CD14-positive monocyte (primary cell): Measurements from ENCODE around the gene DPPA4. TPM values are rescaled to one million over a fixed set of nuclear protein-coding genes. Genes with fewer than 3 reads are reported as not detected.
A peak's percentile ranks its signal among the peaks of the same experiment; 100 is the strongest.

Experiments
- DNase-seq, 3 donors: peaks; one replicate each; pipeline ENCODE4 v3.0.0-alpha.2; 2011 to 2022
- H2AFZ ChIP-seq: 2 replicates; pipeline ENCODE4 v1.6.0; 2012; ENCODE audit warnings: mild to moderate bottlenecking, low read depth, low read length, inconsistent platforms; ENCODE audit not compliant: insufficient read depth, poor library complexity, severe bottlenecking
- H3K27ac ChIP-seq, 2 donors: 1 replicate in 1 of 2; 2 replicates in 1 of 2; pipeline ENCODE4 v1.5.1; 2012 to 2013; ENCODE audit warnings: low read length in 2 of 2, control low read depth in 1 of 2, inconsistent platforms in 1 of 2, low read depth in 1 of 2, mild to moderate bottlenecking in 1 of 2
- H3K27me3 ChIP-seq, 2 donors: one replicate each; pipeline versions ENCODE4 v1.6.0 to v1.6.1; 2011 to 2013; ENCODE audit warnings: low read length in 2 of 2; ENCODE audit not compliant: control insufficient read depth in 2 of 2, insufficient read depth in 2 of 2
- H3K36me3 ChIP-seq, 2 donors: replicated peaks in 1 of 2; 1 replicate in 1 of 2; 2 replicates in 1 of 2; pipeline versions ENCODE4 v1.5.1 to v1.6.1; 2012 to 2013; ENCODE audit warnings: low read length in 2 of 2, control low read depth in 1 of 2, inconsistent platforms in 1 of 2, mild to moderate bottlenecking in 1 of 2; ENCODE audit not compliant: insufficient read depth in 2 of 2, control insufficient read depth in 1 of 2
- H3K4me1 ChIP-seq, 2 donors: 1 replicate in 1 of 2; 2 replicates in 1 of 2; pipeline versions ENCODE4 v1.5.1 to v1.6.1; 2012 to 2013; ENCODE audit warnings: low read length in 2 of 2, control low read depth in 1 of 2, inconsistent platforms in 1 of 2, mild to moderate bottlenecking in 1 of 2, moderate library complexity in 1 of 2; ENCODE audit not compliant: insufficient read depth in 2 of 2, control insufficient read depth in 1 of 2
- H3K4me2 ChIP-seq: replicated peaks from 2 replicates; pipeline ENCODE3; 2012; ENCODE audit warnings: low read length, moderate library complexity, mild to moderate bottlenecking; ENCODE audit not compliant: poor library complexity, severe bottlenecking; ENCODE audit errors: extremely low read depth
- H3K4me3 ChIP-seq, 3 experiments: fragments of 200-600 bp in 1 of 3; sonication (generic) in 1 of 3; replicated peaks in 1 of 3; 1 replicate in 2 of 3; 2 replicates in 1 of 3; pipeline ENCODE4 v1.5.1; 2011 to 2013; ENCODE audit warnings: low read length in 3 of 3, mild to moderate bottlenecking in 3 of 3, control low read depth in 2 of 3, low read depth in 2 of 3, inconsistent platforms in 1 of 3, moderate library complexity in 1 of 3
- H3K79me2 ChIP-seq: 2 replicates; pipeline ENCODE4 v1.6.0; 2012; ENCODE audit warnings: mild to moderate bottlenecking, control low read depth, inconsistent platforms, low read length, moderate library complexity; ENCODE audit not compliant: insufficient read depth
- H3K9ac ChIP-seq: 2 replicates; pipeline ENCODE4 v1.6.0; 2017; ENCODE audit warnings: low read length, mild to moderate bottlenecking; ENCODE audit not compliant: insufficient read depth, poor library complexity, severe bottlenecking
- H3K9me3 ChIP-seq, 2 donors: replicated peaks in 1 of 2; 1 replicate in 1 of 2; 2 replicates in 1 of 2; pipeline versions ENCODE4 v1.5.1 to v1.6.1; 2012 to 2013; ENCODE audit warnings: low read length in 2 of 2, control low read depth in 1 of 2; ENCODE audit not compliant: control insufficient read depth in 1 of 2, insufficient read depth in 1 of 2
- H4K20me1 ChIP-seq: 2 replicates; pipeline ENCODE4 v1.6.0; 2012; ENCODE audit warnings: mild to moderate bottlenecking, low read length, control low read depth, moderate library complexity; ENCODE audit not compliant: insufficient read depth
- H3K27ac Mint-ChIP-seq, 7 donors: one replicate each; pipeline ENCODE4 v1.8.0; 2020; ENCODE audit warnings: mild to moderate bottlenecking in 7 of 7, mixed read lengths in 7 of 7, moderate library complexity in 6 of 7, inconsistent platforms in 2 of 7
- H3K27me3 Mint-ChIP-seq, 3 donors: one replicate each; pipeline ENCODE4 v1.8.0; 2021 to 2022; ENCODE audit warnings: low read depth in 3 of 3, mild to moderate bottlenecking in 3 of 3, mixed read lengths in 3 of 3, moderate library complexity in 3 of 3, inconsistent platforms in 1 of 3
- H3K36me3 Mint-ChIP-seq, 2 donors: one replicate each; pipeline ENCODE4 v1.8.0; 2020; ENCODE audit warnings: mixed read lengths in 2 of 2, inconsistent platforms in 1 of 2, mild to moderate bottlenecking in 1 of 2
- H3K4me1 Mint-ChIP-seq: one replicate; pipeline ENCODE4 v1.8.0; 2020; ENCODE audit warnings: mild to moderate bottlenecking, mixed read lengths
- H3K4me3 Mint-ChIP-seq, 2 donors: one replicate each; pipeline ENCODE4 v1.8.0; 2020; ENCODE audit warnings: mild to moderate bottlenecking in 2 of 2, mixed read lengths in 2 of 2, moderate library complexity in 1 of 2
- H3K9me3 Mint-ChIP-seq, 7 donors: one replicate each; pipeline ENCODE4 v1.8.0; 2020 to 2022; ENCODE audit warnings: mixed read lengths in 7 of 7, mild to moderate bottlenecking in 6 of 7, moderate library complexity in 6 of 7, inconsistent platforms in 2 of 7
- CTCF ChIP-seq: fragments of 200-600 bp; IDR thresholded peaks from one replicate; pipeline ENCODE4 v1.8.0; 2022; ENCODE audit warnings: antibody characterized with exemption, mild to moderate bottlenecking
- WGBS: methylation state at CpG from one replicate; pipeline ENCODE4 v1.1.5; 2013; ENCODE audit warnings: missing lambda C conversion rate; ENCODE audit not compliant: insufficient coverage; 5-methylcytosine and 5-hydroxymethylcytosine counted together
- intact Hi-C, 2 donors: fragments of 100-400 bp; cut with micrococcal nuclease; formaldehyde crosslinking; loops; one replicate each; pipeline versions ENCODE4 v1.15.0 to v1.15.1; 2023
- polyA minus RNA-seq: library from RNA; depleted of rRNA, polyadenylated mRNA; stranded (reverse); fragments of >200 nt; gene quantifications from 2 replicates; pipeline ENCODE4 v1.2.3, GENCODE V29; 2012
- polyA plus RNA-seq, 3 donors: library from polyadenylated mRNA; depleted of rRNA in 1 of 3; unstranded in 2 of 3; stranded (reverse) in 1 of 3; fragments of 300-500 nt in 2 of 3; fragments of >200 nt in 1 of 3; fragmentation: Illumina TruSeq in 2 of 3; gene quantifications; 1 replicate in 2 of 3; 2 replicates in 1 of 3; pipeline ENCODE4 v1.2.3, GENCODE V29; 2012 to 2021
- total RNA-seq, 12 experiments: library from RNA in 1 of 12; stranded (reverse) in 1 of 12; fragments of 120-200 nt in 1 of 12; gene quantifications; one replicate each; pipeline ENCODE4 v1.2.4 and lab custom pipeline; 2013 to 2026; ENCODE audit warnings: mixed read lengths in 6 of 12, inconsistent platforms in 1 of 12

DPPA4 gene
- 0.12 TPM for total RNA-seq (2013)
- polyA plus RNA-seq (under 1 TPM in 1 of 3 donors, not detected in 2; 0.07 TPM), polyA minus RNA-seq (not detected in 2 replicates), total RNA-seq (lab: John Stamatoyannopoulos, UW) (0 to 1.8 (median 0.06) reads per million in 11 experiments)

DNA sequence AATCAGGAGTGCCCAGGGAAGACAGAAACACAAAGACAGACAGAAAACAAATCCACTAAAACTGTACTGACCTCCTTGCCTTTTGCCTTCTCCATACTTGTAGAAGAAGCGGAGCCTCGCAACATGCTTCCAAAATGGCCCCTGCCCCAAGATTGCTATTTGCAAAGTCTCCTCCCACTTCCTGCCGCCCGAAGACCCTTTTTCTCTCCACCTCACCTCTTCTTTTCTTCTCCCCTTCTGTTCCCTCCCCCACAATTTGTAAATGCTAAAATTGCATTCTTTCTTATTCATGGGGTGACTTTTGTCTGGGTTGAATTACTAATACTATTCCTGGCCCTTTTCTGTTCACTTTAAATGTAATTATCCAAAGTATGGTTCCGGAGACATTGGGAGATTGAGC lies at the start of gene DPPA4:
DPPA4 (minus strand) TSS at position 154 of the 400 bp plus-strand sequence; CDS start at position 125, 29 bp downstream.
- H3K36me3 Mint-ChIP-seq = no peaks in the 10 kb centered on the region
- H3K27ac Mint-ChIP-seq = peak within 1 kb of the TSS in 3 of 7 donors; percentile 4 to 82 (median 76)
- Histone ChIP-seq H2AFZ (peak within 1 kb of the TSS; percentile 83), H3K4me1 (peaks cover 7 to 9% of the 10 kb centered on the region in 2 donors), H3K9me3 (no peaks in the 10 kb centered on the region), H3K36me3 (no peaks in the 10 kb centered on the region), H3K79me2 (no peaks in the 10 kb centered on the region), H4K20me1 (no peaks in the 10 kb centered on the region), H3K4me3 (peak within 1 kb of the TSS; percentile 52 to 76 (median 73)), H3K27ac (no peak within 1 kb of the TSS), H3K9ac (peak within 1 kb of the TSS; percentile 45), H3K4me2 (peak within 1 kb of the TSS; percentile 84), H3K27me3 (peaks cover 5 to 7% of the 10 kb centered on the region in 2 donors)
- peak within 1 kb of the TSS; percentile 86 to 99 for H3K4me3 Mint-ChIP-seq
- DNase-seq = no peak
- 22% methylated on average over 2 of the region's 5 CpGs for WGBS
- peaks cover 0 to 18% (median 8%) of the 10 kb centered on the region in 7 donors for H3K9me3 Mint-ChIP-seq
- intact Hi-C loops = no loop called here
- peaks cover 32% of the 10 kb centered on the region for H3K4me1 Mint-ChIP-seq
- peaks cover 20 to 29% (median 22%) of the 10 kb centered on the region in 3 donors for H3K27me3 Mint-ChIP-seq
- no peak for TF ChIP-seq CTCF

GRCh38 chr3:109385442-109386318 lies 48.3 kb upstream of the DPPA4 start:
- peaks cover 0 to 7% (median 3%) of the 10 kb centered on the region in 7 donors for H3K9me3 Mint-ChIP-seq
- no peak overlapping the region for H3K4me3 ChIP-seq

More at GRCh38 chr3:109385442-109386318, 48.3 kb upstream of the DPPA4 start:
- Histone ChIP-seq H3K36me3 (no peaks in the 10 kb centered on the region), H3K4me2 (no peak overlapping the region), H3K4me1 (no peaks in the 10 kb centered on the region), H3K9ac (no peak overlapping the region), H4K20me1 (no peaks in the 10 kb centered on the region), H3K9me3 (no peaks in the 10 kb centered on the region), H3K27ac (no peak overlapping the region), H3K79me2 (no peaks in the 10 kb centered on the region), H2AFZ (no peak overlapping the region), H3K27me3 (no peaks in the 10 kb centered on the region)
- Mint-ChIP-seq H3K4me3 (no peak overlapping the region), H3K27me3 (peaks cover 0 to 3% (median 2%) of the 10 kb centered on the region in 3 donors), H3K36me3 (no peaks in the 10 kb centered on the region), H3K27ac (no peak overlapping the region), H3K4me1 (no peaks in the 10 kb centered on the region)
- no peak for TF ChIP-seq CTCF
- WGBS = 80% methylated on average over 3 of the region's 7 CpGs
- DNase-seq = no peak
- intact Hi-C loops = no loop called here
